GM13977 (cell line): Measurements from ENCODE around the gene PRELID2.

Experiments
- DNase-seq: peaks from one replicate; pipeline ENCODE4 v3.0.0; 2012; ENCODE audit warnings: low spot score
- in situ Hi-C: fragments of 300-500 bp; cut with MboI; formaldehyde crosslinking; loops from one replicate; pipeline ENCODE4 v1.12.0; 2022; ENCODE audit warnings: low sequenced_read_pairs, low pct_unique_long_range_greater_than_20kb, mixed read lengths, inconsistent platforms; ENCODE audit not compliant: unreplicated experiment
- TF ChIP-seq, protein P1 (sequence below): IDR thresholded peaks from 2 replicates; pipeline ENCODE4 v1.5.1; 2012; ENCODE audit warnings: mild to moderate bottlenecking, control low read depth; ENCODE audit not compliant: insufficient read depth; ENCODE audit errors: extremely low read depth, missing control alignments

PRELID2 gene

DNA sequence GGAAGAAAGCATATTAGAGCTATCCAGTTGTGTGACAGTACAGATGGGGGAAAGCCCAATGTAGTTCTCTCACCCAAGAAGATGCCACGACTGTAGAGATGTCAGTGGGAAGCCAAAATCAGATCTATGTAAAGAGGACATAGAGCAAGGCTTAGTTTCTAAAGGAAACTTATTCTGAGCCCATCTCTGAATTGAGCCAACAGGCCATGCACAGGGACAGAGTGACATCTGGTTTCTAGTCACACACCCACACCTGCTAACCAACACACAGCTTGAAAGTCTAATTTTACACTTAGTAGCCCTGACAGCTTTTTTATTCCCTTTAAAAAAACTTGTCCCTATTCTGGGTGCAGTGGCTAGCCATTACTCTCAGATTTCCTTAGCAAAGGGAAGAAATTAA, 22.3 kb downstream of the PRELID2 start:
- DNase-seq, result no peak

DNA sequence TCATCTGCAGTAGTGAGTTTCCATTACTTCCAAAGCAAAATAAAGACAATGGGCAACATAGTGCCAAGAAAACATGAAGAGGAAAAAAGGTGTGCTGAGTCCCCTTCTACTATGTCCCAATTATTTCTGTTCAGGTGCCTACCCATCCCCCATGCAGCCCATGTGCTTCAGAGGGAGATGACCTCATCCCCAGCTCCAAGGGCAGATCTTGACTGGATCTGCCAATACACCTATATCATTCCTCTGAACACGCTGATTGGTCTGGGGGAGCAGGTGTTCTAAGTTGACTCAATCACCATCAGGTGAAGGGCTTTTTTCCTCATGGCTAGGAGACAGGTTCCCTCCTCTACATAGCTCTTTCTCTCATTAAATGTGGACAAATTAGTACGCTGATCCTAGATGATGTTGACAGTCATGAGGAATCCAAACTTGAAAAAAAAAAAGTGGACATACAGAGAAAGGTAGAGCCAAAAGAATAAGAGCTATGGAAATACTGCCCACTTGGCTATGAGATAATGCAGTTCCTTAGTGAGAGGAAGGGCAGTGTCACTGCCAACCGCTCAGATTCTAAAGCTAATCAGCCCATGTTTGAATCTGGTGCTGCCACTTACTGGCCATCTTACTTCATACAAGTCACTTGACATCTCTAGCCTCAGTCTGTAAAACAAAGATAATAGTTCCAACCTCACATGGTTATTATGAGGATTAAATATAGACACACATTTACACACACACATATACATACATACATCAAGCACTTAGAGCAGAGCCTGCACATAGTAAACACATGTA, 23.1 kb downstream of the PRELID2 start:
- DNase-seq, result no peak
- in situ Hi-C loops, result no loop called here
- TF ChIP-seq, protein P1, sequence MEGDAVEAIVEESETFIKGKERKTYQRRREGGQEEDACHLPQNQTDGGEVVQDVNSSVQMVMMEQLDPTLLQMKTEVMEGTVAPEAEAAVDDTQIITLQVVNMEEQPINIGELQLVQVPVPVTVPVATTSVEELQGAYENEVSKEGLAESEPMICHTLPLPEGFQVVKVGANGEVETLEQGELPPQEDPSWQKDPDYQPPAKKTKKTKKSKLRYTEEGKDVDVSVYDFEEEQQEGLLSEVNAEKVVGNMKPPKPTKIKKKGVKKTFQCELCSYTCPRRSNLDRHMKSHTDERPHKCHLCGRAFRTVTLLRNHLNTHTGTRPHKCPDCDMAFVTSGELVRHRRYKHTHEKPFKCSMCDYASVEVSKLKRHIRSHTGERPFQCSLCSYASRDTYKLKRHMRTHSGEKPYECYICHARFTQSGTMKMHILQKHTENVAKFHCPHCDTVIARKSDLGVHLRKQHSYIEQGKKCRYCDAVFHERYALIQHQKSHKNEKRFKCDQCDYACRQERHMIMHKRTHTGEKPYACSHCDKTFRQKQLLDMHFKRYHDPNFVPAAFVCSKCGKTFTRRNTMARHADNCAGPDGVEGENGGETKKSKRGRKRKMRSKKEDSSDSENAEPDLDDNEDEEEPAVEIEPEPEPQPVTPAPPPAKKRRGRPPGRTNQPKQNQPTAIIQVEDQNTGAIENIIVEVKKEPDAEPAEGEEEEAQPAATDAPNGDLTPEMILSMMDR, result peak; percentile 5

More for the DNA sequence above, 22.3 kb downstream of the PRELID2 start:
- in situ Hi-C loops, result no loop called here
- TF ChIP-seq, protein P1, result no peak

DNA sequence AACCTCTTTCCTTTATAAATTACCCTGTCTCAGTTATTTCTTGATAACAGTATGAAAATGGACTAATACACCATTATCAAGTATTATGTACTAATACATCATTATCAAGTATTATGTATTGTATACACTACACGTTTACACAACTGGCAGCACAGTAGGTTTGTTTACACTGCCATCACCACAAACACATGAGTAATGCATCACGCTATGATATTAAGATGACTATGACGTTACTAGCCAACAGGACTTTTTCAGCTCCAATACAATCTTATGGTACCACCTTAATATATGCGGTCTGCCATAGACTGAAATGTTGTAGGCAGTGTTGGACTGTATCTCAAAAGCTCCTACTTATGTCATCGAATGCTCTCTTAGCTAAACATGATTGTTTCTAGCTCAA, 28.2 kb downstream of the PRELID2 start:
- DNase-seq, result no peak
- in situ Hi-C loops, result no loop called here
- TF ChIP-seq, protein P1, result no peak

DNA sequence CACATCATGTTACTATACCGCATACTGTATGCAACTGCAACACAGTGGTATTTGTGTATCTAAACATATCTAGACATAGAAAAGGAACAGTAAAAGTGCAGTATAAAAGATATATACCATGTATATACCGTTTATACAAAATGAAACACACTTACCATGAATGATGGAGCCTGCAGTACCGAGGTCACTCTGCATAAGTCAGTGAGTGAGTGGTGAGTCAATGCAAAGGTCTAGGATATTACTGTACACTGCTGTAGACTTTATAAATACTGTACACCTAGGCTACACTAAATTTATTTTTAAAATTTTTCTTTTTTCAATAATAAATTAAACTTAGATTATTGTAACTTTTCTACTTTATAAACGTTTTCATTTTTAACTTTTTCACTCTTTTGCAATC, 29.3 kb downstream of the PRELID2 start:
- in situ Hi-C loops, result no loop called here
- TF ChIP-seq, protein P1, result no peak
- no peak for DNase-seq

GRCh38 chr5:145804701-145805100, 30.4 kb downstream of the PRELID2 start:
- TF ChIP-seq, protein P1, result no peak
- in situ Hi-C loops, result no loop called here
- DNase-seq, result no peak

GRCh38 chr5:145803112-145804004, 31.8 kb downstream of the PRELID2 start:
- TF ChIP-seq, protein P1, result no peak

More at GRCh38 chr5:145803112-145804004, 31.8 kb downstream of the PRELID2 start:
- in situ Hi-C loops, result no loop called here
- no peak for DNase-seq
